Measurements from ENCODE around the gene CDKAL1. TPM values are rescaled to one million over a fixed set of nuclear protein-coding genes. Genes with fewer than 3 reads are reported as not detected.

Gene CDKAL1
- total RNA-seq, 4 donors from 2014 or later: 13.5 to 21.2 (median 17.3) TPM

GRCh38 chr6:21111093-21111725, 577.0 kb downstream of the CDKAL1 start:
- peaks cover 0 to 6% (median 0%) of the 10 kb centered on the region in 4 donors for H3K4me1 ChIP-seq
- no peaks in the 10 kb centered on the region for H3K36me3 ChIP-seq
- H3K27me3 ChIP-seq: no peaks in the 10 kb centered on the region
- 53 to 58% methylated on average over 4 of the region's 4 CpGs for WGBS, 2 donors
- no peak overlapping the region for H3K27ac ChIP-seq
- H3K9me3 ChIP-seq: no peaks in the 10 kb centered on the region
- no peak overlapping the region for H3K4me3 ChIP-seq
- no peak for DNase-seq (ENCODE audit: low spot score in 2 of 2)
- TF ChIP-seq EP300 (IDR thresholded peaks at IDR 0.05): no peak
- TF ChIP-seq POLR2A (IDR thresholded peaks at IDR 0.05): no peak
- TF ChIP-seq, protein P1, sequence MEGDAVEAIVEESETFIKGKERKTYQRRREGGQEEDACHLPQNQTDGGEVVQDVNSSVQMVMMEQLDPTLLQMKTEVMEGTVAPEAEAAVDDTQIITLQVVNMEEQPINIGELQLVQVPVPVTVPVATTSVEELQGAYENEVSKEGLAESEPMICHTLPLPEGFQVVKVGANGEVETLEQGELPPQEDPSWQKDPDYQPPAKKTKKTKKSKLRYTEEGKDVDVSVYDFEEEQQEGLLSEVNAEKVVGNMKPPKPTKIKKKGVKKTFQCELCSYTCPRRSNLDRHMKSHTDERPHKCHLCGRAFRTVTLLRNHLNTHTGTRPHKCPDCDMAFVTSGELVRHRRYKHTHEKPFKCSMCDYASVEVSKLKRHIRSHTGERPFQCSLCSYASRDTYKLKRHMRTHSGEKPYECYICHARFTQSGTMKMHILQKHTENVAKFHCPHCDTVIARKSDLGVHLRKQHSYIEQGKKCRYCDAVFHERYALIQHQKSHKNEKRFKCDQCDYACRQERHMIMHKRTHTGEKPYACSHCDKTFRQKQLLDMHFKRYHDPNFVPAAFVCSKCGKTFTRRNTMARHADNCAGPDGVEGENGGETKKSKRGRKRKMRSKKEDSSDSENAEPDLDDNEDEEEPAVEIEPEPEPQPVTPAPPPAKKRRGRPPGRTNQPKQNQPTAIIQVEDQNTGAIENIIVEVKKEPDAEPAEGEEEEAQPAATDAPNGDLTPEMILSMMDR (IDR thresholded peaks at IDR 0.05): no peak

DNA sequence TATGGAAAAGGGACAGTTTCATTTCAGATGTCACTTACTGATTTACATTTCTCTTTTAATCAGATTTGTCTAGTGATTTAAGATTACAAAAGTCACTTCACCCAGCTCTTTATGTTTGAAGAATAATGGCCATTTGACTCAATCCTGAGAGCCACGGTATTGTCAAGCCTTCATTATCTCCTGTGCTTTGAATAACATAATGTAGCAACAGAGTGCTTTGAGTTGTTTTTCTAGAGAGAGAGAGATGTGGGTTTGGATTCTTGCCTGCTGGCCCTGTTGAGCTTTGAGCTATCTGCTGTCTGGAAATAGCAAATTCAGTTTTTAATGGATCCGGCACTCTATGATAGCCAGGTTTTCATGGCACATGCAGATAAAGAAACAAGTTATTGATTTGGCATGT, 580.9 kb downstream of the CDKAL1 start:
- no peak for DNase-seq (ENCODE audit: low spot score in 2 of 2)
- H3K36me3 ChIP-seq: no peaks in the 10 kb centered on the region
- no peaks in the 10 kb centered on the region for H3K9me3 ChIP-seq
- no peak overlapping the region for H3K27ac ChIP-seq
- no peak overlapping the region for H3K4me3 ChIP-seq
- peaks cover 0 to 6% (median 0%) of the 10 kb centered on the region in 4 donors for H3K4me1 ChIP-seq
- TF ChIP-seq POLR2A (IDR thresholded peaks at IDR 0.05) (no peak), EP300 (IDR thresholded peaks at IDR 0.05) (no peak)
- TF ChIP-seq, protein P1 (IDR thresholded peaks at IDR 0.05): no peak
- no peaks in the 10 kb centered on the region for H3K27me3 ChIP-seq
- 39 to 42% methylated on average over 2 of the region's 2 CpGs for WGBS, 2 donors

DNA sequence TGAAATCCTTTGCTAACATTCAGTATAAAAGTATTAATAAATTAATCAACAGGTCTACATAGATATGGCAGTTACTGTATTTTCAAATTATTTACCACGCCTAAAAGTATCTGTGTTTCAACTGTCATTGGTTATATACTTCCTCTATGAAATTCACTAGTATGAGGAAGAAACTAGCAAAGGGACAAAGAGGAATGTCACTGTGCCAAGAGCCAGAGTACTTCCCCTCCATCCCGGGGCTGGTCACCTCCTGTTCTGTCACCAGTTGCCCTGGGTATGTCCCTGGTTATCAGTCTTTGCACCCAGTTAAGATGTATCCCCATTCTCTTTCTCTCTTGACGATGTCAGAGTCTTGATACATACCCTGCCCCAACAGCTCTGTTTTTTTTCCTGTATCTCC, 582.5 kb downstream of the CDKAL1 start:
- Histone ChIP-seq H3K4me3 (no peak overlapping the region), H3K4me1 (peaks cover 0 to 6% (median 0%) of the 10 kb centered on the region in 4 donors), H3K27me3 (no peaks in the 10 kb centered on the region), H3K9me3 (no peaks in the 10 kb centered on the region), H3K36me3 (no peaks in the 10 kb centered on the region), H3K27ac (no peak overlapping the region)
- 86 to 87% methylated on average over 3 of the region's 3 CpGs for WGBS, 2 donors
- TF ChIP-seq POLR2A (IDR thresholded peaks at IDR 0.05) (no peak), EP300 (IDR thresholded peaks at IDR 0.05) (no peak)
- TF ChIP-seq, protein P1 (IDR thresholded peaks at IDR 0.05): no peak
- DNase-seq (ENCODE audit: low spot score in 2 of 2): no peak

DNA sequence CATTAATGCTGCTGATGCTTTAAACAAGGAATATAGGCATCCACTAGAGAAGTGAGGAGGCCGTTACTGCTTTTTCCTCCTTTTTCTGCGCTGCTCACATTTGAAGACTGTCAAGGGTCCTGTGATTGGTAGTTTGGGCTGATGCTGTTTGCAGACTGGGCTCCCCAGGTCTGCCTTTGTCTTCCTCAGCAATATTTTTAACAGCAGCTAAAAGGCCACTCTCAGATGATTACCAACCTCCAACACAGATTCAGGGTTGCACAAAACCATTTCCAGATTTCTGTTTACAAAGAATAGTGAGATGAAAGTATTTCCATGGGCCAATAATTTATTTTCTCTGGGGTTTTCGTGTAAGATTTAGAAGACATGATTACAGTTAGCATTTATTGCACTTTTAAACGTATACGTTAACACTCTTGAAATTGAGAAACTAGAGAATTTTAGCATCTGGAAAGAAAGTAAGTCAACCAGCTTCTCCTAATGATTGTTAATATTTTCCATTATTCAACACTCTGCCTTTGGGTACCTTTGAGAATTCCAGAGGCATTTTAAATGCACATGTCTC, 584.0 kb downstream of the CDKAL1 start:
- no peak overlapping the region for H3K4me3 ChIP-seq
- no peaks in the 10 kb centered on the region for H3K9me3 ChIP-seq
- 76 to 89% methylated on average over 5 of the region's 5 CpGs for WGBS, 2 donors
- H3K27ac ChIP-seq: no peak overlapping the region
- no peak for TF ChIP-seq EP300 (IDR thresholded peaks at IDR 0.05)
- TF ChIP-seq POLR2A (IDR thresholded peaks at IDR 0.05): no peak
- TF ChIP-seq, protein P1 (IDR thresholded peaks at IDR 0.05): no peak
- H3K4me1 ChIP-seq: peaks cover 0 to 6% (median 0%) of the 10 kb centered on the region in 4 donors
- H3K27me3 ChIP-seq: no peaks in the 10 kb centered on the region
- DNase-seq (ENCODE audit: low spot score in 2 of 2): no peak
- H3K36me3 ChIP-seq: no peaks in the 10 kb centered on the region

- Histone ChIP-seq H3K4me3 (no peak overlapping the region), H3K9me3 (no peaks in the 10 kb centered on the region), H3K27me3 (no peaks in the 10 kb centered on the region), H3K27ac (no peak overlapping the region), H3K36me3 (no peaks in the 10 kb centered on the region), H3K4me1 (no peaks in the 10 kb centered on the region)
- 90 to 92% methylated on average over 3 of the region's 3 CpGs for WGBS, 2 donors
- DNase-seq (ENCODE audit: low spot score in 2 of 2): no peak
- TF ChIP-seq EP300 (IDR thresholded peaks at IDR 0.05) (no peak), POLR2A (IDR thresholded peaks at IDR 0.05) (no peak)
- TF ChIP-seq, protein P1 (IDR thresholded peaks at IDR 0.05): no peak
Observed at GRCh38 chr6:21121636-21122136, 587.4 kb downstream of the CDKAL1 start.

Data from tibial nerve (tissue), 4 donors.